Skin epidermis (tissue), 12 donors: ENCODE data around the gene SSBP1.
"Not testable (repeated sequence)": the region's sequence is repeated elsewhere in the genome, so short reads cannot be mapped to it uniquely, and the experiment has no call there.

Experiments
- H3K27ac ChIP-seq, 21 experiments: fragments of 200-600 bp; sonication (generic) in 11 of 21; one replicate each; pipeline ENCODE4 v1.5.0; 2020; ENCODE audit warnings: mild to moderate bottlenecking in 3 of 21, inconsistent platforms in 2 of 21, moderate library complexity in 2 of 21
- H3K4me3 ChIP-seq, 7 experiments: fragments of 200-600 bp; sonication (generic) in 2 of 7; one replicate each; pipeline ENCODE4 v1.5.0; 2020; ENCODE audit warnings: inconsistent platforms in 2 of 7, mild to moderate bottlenecking in 2 of 7, moderate library complexity in 1 of 7

The SSBP1 gene

GRCh38 chr7:141748396-141748795, 10.2 kb downstream of the SSBP1 start:
- Histone ChIP-seq H3K27ac (no peak overlapping the region), H3K4me3 (no peak overlapping the region)

GRCh38 chr7:141751904-141752303, 13.7 kb downstream of the SSBP1 start:
- not testable (repeated sequence) for H3K27ac ChIP-seq, H3K4me3 ChIP-seq

- Histone ChIP-seq H3K4me3 (no peak overlapping the region), H3K27ac (no peak overlapping the region)
These were observed 14.5 kb downstream of the SSBP1 start for GRCh38 chr7:141752634-141753033.

- H3K4me3 ChIP-seq: no peak overlapping the region
These were observed 16.8 kb downstream of the SSBP1 start for GRCh38 chr7:141754939-141755338.

GRCh38 chr7:141763797-141764196, 25.6 kb downstream of the SSBP1 start, which contains the start of gene TAS2R3:
Gene TAS2R3, plus strand, starts transcription at chr7:141764097. Its CDS starts 62 bp downstream, at chr7:141764159.
- Histone ChIP-seq H3K27ac (no peak within 1 kb of the TSS), H3K4me3 (no peak within 1 kb of the TSS)

More at GRCh38 chr7:141754939-141755338, 16.8 kb downstream of the SSBP1 start:
- H3K27ac ChIP-seq: no peak overlapping the region

- not testable (repeated sequence) for H3K27ac ChIP-seq, H3K4me3 ChIP-seq
These were observed 32.0 kb downstream of the SSBP1 start for GRCh38 chr7:141770083-141770583.

GRCh38 chr7:141776374-141776773, 38.2 kb downstream of the SSBP1 start, which contains the start of gene TAS2R4:
Gene TAS2R4, plus strand, starts transcription at chr7:141776674. Its CDS starts 1,815 bp downstream, at chr7:141778489.
- Histone ChIP-seq H3K4me3 (no peak within 1 kb of the TSS), H3K27ac (no peak within 1 kb of the TSS)

- no peak overlapping the region for H3K4me3 ChIP-seq
These were observed 47.8 kb downstream of the SSBP1 start for GRCh38 chr7:141785706-141786552.

GRCh38 chr7:141788296-141788695, 50.1 kb downstream of the SSBP1 start:
- H3K4me3 ChIP-seq: no peak overlapping the region
- H3K27ac ChIP-seq: no peak overlapping the region

More at GRCh38 chr7:141785706-141786552, 47.8 kb downstream of the SSBP1 start:
- no peak overlapping the region for H3K27ac ChIP-seq

- no peak within 1 kb of the TSS for H3K27ac ChIP-seq
- H3K4me3 ChIP-seq: no peak within 1 kb of the TSS
These were observed 51.8 kb downstream of the SSBP1 start, which contains the start of gene TAS2R5 for GRCh38 chr7:141789917-141790316. Gene TAS2R5, plus strand, starts transcription at chr7:141790217. Its CDS starts 145 bp downstream, at chr7:141790362.

- Histone ChIP-seq H3K27ac (no peak overlapping the region), H3K4me3 (no peak overlapping the region)
These were observed 54.4 kb downstream of the SSBP1 start for GRCh38 chr7:141792526-141792925.
